Activated naive CD8-positive, alpha-beta T cell (primary cell): ENCODE results near the gene ZNF280C.

Experiments
- H3K27ac Mint-ChIP-seq: one replicate; pipeline ENCODE4 v1.8.0; 2021; ENCODE audit warnings: mixed read lengths
- H3K27me3 Mint-ChIP-seq: one replicate; pipeline ENCODE4 v1.8.0; 2021; ENCODE audit warnings: mixed read lengths
- H3K36me3 Mint-ChIP-seq: one replicate; pipeline ENCODE4 v1.8.0; 2021; ENCODE audit warnings: mixed read lengths
- H3K4me1 Mint-ChIP-seq: one replicate; pipeline ENCODE4 v1.8.0; 2021; ENCODE audit warnings: low read depth, mixed read lengths
- H3K4me3 Mint-ChIP-seq: one replicate; pipeline ENCODE4 v1.8.0; 2021; ENCODE audit warnings: mild to moderate bottlenecking, mixed read lengths
- H3K9me3 Mint-ChIP-seq: one replicate; pipeline ENCODE4 v1.8.0; 2021; ENCODE audit warnings: low read depth, mixed read lengths

The ZNF280C gene

DNA sequence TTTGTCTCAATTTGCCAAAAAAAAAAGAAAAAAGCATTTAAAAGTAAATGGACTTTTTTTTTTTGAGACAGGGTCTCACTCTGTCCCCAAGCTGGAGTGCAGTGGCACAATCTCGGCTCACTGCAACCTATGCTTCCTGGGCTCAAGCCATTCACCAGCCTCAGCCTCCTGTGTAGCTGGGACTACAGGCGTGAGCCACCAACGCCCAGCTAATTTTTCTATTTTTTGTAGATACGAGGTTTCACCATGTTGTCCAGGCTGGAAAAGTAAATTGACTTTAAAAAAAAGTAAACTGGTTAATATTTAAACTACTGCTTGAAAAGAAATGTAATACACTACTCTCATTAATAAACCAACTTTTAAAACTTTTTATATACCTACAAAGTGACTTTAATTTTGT, 108.9 kb downstream of the ZNF280C start:
- Mint-ChIP-seq H3K27ac (no peak overlapping the region), H3K4me1 (peaks cover 36% of the 10 kb centered on the region), H3K9me3 (no peaks in the 10 kb centered on the region), H3K4me3 (no peak overlapping the region), H3K36me3 (no peaks in the 10 kb centered on the region), H3K27me3 (no peaks in the 10 kb centered on the region)

DNA sequence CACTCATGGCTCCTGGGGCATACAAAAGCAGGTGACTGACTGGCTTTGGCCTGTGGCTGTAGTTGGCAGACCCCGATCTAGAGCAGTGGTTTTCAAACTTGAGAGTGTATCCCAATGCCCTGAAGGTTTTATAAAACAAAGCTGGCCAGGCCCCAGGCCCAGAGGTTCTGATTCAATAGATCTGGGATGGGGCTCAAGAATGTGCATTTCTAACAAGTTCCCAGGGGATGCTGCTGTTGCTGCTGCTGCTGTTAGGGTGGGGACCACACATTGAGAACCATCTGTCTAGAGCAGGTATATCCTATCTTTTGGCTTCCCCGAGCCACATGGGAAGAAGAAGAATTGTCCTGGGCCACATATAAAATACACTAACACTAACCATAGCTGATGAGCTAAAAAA, 110.4 kb downstream of the ZNF280C start:
- no peaks in the 10 kb centered on the region for H3K9me3 Mint-ChIP-seq
- no peak overlapping the region for H3K4me3 Mint-ChIP-seq
- H3K36me3 Mint-ChIP-seq = no peaks in the 10 kb centered on the region
- no peaks in the 10 kb centered on the region for H3K27me3 Mint-ChIP-seq
- H3K4me1 Mint-ChIP-seq = peaks cover 24% of the 10 kb centered on the region
- no peak overlapping the region for H3K27ac Mint-ChIP-seq

DNA sequence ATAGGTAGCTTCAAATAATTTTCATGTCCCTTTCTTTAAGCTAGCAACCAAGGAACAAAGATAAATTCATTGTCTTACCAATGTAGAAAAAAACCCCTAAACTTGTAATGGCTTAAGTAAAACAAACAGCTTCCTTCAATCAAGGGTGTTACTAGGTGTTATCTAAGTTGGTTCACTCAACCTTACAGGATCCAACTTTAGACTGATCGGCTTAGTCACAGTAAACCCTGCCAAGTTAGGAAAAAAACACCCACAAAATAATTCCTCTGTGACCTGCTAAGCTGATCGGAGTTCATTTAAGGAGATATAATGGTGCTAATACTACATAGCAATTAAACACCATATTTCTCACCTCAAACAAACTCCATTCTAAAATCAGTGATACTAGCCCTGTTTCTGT, 113.1 kb downstream of the ZNF280C start:
- no peaks in the 10 kb centered on the region for H3K36me3 Mint-ChIP-seq
- H3K4me1 Mint-ChIP-seq = peaks cover 13% of the 10 kb centered on the region
- H3K9me3 Mint-ChIP-seq = no peaks in the 10 kb centered on the region
- H3K27me3 Mint-ChIP-seq = no peaks in the 10 kb centered on the region
- no peak overlapping the region for H3K4me3 Mint-ChIP-seq
- no peak overlapping the region for H3K27ac Mint-ChIP-seq
